SK-N-SH (cell line): ENCODE measurements around the gene PPIP5K2.

Source experiments
- CTCF ChIP-seq: fragments of 200-600 bp; sonication (generic); IDR thresholded peaks from 2 replicates; pipeline ENCODE4 v1.6.1; 2017; ENCODE audit warnings: antibody characterized with exemption, mild to moderate bottlenecking, moderate library complexity
- EZH2phosphoT487 ChIP-seq: fragments of 200-600 bp; sonication (generic); IDR thresholded peaks from 2 replicates; pipeline ENCODE4 v1.6.1; 2017; ENCODE audit warnings: low read depth, mixed run types, mild to moderate bottlenecking, antibody characterized with exemption, moderate library complexity, borderline replicate concordance
- JUND ChIP-seq: IDR thresholded peaks from 2 replicates; pipeline ENCODE4 v1.4.0; 2012
- MAX ChIP-seq: IDR thresholded peaks from 2 replicates; pipeline ENCODE4 v1.4.0; 2012; ENCODE audit warnings: low read depth
- POLR2AphosphoS5 ChIP-seq: IDR thresholded peaks from 2 replicates; pipeline ENCODE4 v1.6.1; 2012; ENCODE audit warnings: low read depth, low read length

- no peak for TF ChIP-seq MAX
- no peak for TF ChIP-seq POLR2AphosphoS5
- no peak for TF ChIP-seq CTCF
- no peak for TF ChIP-seq EZH2phosphoT487
- TF ChIP-seq JUND, result no peak
Observed at GRCh38 chr5:103108086-103108485, 12.0 kb upstream of the PPIP5K2 start.
